ENCODE measurements around the gene MLEC.

DNA sequence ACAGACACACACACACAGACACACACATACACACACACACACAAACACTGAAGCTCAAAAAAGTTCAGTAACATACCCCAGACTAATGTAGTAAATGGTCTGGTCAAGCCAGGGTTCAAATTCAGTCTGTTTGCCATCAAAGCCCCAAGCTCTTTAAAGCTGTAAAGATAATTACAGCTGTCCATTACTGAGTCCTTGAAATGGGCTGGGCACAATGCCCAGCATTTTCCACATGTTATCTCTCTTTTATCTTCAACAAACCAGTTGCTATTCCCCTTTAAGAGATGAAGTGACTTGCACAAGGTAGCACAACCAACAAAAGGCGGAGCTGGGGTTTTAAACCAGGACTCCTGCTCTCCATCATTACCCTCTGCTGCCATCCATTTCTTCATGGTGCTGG is 15.7 kb downstream of the MLEC start:
- TF ChIP-seq, protein P1, sequence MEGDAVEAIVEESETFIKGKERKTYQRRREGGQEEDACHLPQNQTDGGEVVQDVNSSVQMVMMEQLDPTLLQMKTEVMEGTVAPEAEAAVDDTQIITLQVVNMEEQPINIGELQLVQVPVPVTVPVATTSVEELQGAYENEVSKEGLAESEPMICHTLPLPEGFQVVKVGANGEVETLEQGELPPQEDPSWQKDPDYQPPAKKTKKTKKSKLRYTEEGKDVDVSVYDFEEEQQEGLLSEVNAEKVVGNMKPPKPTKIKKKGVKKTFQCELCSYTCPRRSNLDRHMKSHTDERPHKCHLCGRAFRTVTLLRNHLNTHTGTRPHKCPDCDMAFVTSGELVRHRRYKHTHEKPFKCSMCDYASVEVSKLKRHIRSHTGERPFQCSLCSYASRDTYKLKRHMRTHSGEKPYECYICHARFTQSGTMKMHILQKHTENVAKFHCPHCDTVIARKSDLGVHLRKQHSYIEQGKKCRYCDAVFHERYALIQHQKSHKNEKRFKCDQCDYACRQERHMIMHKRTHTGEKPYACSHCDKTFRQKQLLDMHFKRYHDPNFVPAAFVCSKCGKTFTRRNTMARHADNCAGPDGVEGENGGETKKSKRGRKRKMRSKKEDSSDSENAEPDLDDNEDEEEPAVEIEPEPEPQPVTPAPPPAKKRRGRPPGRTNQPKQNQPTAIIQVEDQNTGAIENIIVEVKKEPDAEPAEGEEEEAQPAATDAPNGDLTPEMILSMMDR (IDR thresholded peaks at IDR 0.05) = no peak
- no peak for TF ChIP-seq POLR2A (IDR thresholded peaks at IDR 0.05)
